Activated T-helper 1 cell treated with Interleukin-2 at 50 U/mL for 16 hours (primary cell): ENCODE measurements around the gene TBC1D20.
"Not testable (repeated sequence)": the region's sequence is repeated elsewhere in the genome, so short reads cannot be mapped to it uniquely, and the experiment has no call there.

Experiments
- DNase-seq: peaks from one replicate; pipeline ENCODE4 v3.0.0-alpha.2; 2020; ENCODE audit warnings: low read depth

Gene TBC1D20

DNA sequence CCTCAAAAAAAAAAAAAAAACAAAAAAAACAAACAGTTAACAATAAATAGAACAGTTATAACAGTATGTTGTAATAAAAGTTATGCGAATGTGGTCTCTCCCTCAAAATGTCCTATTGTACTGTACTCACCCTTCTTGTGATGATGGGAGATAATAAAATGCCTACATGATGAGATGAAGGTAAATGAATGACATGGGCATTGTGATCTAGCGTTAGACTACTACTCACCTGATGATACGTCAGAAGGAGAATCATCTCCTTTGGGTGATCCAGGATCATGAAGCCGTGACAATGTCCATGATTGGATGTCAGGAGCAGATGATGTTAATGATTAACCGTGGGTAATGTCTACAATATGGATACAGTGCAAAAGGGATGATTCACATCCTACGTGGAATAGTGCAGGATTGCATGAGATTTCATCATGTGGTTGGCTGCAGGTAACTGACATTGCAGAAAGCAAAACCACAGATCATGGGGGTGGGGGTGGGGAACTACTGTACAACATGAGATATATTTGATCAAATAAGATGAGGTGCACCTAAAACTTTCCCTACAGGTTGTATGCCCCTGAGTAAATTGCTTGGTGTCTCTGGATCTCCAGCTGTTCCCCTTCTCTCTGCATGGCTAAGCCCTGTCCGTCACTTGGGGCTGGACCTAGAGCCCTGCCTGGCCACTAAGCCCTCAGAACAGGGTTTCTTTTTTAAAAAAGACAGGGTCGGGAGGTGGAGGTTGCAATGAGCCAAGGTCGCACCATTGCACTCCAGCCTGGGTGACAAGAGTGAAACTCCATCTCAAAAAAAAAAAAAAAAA lies 60.4 kb downstream of the TBC1D20 start:
- DNase-seq = no peak

DNA sequence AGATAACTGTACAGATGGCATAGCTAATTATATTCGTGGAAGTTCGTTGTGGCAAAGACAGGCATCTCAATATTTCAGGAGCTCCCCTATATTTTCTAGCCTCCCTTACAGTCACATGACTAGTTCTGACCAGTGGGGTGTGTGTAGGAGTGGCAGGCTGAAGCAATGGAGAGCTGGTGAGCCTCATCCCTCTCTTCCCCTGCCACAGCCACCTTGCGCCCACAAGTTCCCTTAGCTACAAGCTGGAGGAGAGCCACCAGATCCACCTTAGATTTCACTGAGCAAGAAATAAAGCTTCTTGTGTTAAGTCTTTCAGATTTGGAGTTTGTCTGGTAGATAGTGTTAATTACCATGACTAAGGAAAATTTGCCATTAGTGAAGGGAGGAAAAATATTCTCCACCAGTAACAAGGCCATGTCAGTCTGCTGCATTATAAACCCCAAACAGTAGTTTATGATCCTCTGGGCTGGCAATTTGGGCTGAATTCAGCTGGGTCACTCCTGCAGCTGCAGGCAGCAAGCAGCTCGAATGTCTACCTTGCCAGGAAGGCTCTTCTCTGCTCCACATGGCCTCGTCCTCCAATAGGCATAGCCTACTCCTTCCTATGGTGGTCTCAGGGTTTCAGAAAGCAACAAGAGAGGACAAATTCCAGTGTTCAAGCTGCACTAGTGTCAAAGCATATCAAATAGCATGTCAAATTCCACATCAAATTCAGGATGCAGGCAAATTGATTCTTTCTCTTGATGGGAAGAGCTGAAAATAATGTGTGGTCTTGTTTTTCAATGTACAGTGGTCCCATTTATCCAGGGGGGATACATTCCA lies 61.7 kb downstream of the TBC1D20 start:
- no peak for DNase-seq

DNA sequence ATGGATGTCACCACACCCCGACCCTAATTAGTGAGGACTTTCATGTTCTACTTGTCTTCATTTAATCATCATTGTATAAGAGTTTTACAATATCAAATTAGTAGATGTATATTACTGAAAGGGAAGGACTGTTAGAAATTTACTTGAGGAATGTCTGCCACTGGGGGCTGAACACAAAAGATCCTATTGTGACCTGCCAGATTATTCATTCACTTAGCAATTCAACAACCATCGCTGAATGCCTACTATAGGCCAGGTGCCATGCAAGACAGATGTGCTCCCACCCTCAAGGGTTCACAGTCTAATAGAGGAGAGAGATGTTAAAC lies 62.2 kb downstream of the TBC1D20 start:
- no peak for DNase-seq

DNA sequence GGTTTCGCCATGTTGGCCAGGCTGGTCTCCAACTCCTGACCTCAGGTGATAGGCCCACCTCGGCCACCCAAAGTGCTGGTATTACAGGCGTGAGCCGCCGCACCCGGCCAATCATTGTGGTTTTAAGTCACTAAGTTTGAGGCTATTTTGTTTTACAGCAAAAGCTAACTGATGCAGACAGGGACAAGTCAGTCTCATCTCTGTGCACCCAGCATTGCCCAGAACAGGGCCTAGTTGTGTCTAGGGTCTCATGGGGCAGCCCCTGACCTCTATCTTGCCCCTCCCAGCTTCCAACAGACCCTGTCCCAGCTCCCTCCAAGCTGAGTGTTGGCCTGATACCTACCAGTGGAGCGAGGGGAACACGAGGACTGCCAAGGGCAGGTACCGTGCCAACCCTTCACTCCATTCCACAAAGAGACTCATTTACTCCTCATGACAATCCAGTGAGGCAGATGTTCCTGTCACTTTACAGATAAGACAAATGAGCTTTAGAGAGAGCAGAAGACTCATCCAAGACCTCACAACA lies 63.1 kb downstream of the TBC1D20 start:
- no peak for DNase-seq

DNA sequence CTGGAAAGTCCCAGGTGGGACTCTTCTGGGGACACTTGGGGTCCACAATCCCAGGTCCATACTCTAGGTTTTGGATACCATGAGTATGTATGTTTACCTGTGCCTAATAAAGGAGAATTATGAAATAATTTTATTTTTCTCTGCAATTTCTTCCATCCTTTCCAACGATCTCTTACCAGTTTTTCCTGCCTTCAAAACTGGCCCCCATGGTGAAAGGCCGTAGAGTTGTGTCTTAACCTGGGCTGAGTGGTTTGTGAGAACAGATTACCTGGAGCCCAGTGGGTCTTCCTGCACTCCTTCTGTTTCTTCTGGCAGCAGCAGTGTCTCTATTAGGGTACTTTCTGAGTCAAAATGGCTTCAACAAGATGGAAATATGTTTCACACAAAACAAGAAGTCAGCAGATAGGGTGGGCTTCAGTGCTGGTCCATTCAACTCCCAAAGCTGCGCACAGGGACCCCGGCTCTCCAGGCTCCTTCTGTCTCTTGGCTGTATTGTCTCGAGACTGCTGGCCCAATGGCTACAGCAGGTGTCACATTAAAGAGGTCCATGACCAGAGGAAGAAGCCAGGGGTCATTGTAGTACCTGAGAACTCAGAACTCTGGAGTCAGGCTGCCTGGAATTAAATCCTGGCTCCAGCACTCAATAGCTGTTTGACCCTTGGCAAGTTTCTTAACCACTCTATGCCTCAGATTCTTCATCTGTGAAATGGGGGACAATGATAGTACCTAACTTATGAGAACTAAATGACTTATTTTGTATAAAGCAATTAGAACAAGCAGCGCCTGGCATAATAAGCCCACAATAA lies 64.7 kb downstream of the TBC1D20 start:
- no peak for DNase-seq

DNA sequence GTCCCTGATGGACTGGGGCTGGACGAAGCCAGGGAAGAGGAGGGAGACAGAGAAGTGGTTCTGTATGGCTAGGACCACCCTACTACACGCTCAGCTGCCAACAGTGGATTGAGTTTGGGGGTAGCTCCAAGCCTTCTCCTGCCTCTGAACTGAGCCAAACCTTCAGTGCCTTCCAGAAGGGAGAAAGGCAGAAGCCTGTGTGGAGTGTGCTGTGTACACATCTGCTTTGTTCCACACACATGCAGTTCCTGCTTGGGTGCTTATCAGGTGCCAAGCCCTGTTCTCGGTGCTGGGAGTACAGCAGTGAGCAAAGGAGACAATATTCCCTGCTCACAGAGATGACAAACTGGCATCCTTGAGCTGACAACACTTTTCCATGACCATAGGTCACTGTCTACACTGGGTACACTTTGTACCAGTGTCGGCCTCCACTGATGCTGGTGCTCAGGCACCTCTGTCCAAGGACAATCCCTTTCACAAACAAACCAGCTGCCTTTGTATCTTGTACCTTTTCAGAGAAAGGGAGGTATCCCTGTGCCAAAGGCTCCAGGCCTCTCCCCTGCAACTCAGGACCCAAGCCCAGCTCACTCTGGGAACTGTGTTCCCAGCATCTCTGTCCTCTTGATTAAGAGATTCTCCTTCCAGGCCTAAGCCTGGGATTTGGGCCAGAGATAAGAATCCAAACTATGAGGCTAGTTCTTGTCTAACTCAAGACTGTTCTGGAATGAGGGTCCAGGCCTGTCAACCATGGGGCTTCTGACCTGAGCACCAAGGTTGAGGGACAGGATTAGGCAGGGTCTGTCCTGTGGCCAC lies 65.5 kb downstream of the TBC1D20 start:
- DNase-seq = no peak

DNA sequence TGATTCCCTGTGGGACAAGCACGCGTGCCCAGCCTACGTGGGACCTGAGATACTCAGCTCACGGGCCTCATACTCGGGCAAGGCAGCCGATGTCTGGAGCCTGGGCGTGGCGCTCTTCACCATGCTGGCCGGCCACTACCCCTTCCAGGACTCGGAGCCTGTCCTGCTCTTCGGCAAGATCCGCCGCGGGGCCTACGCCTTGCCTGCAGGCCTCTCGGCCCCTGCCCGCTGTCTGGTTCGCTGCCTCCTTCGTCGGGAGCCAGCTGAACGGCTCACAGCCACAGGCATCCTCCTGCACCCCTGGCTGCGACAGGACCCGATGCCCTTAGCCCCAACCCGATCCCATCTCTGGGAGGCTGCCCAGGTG lies 66.1 kb downstream of the TBC1D20 start:
- DNase-seq = no peak

DNA sequence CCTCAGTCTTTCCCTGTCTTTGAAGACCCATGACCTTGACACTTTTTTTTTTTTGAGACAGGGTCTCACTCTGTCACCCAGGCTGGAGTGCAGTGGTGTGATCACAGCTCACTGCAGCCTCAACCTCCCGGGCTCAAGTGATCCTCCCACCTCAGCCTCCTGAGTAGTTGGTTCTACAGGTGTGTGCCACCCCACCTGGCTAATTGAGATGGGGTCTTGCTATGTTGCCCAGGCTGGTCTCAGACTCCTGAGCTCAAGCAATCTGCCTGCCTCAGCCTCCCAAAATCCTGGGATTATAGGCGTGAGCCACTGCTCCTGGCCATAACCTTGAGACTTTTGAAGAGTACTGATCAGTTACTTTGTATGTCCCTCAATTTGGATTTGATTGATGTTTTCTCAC lies 69.0 kb downstream of the TBC1D20 start:
- DNase-seq = not testable (repeated sequence)

DNA sequence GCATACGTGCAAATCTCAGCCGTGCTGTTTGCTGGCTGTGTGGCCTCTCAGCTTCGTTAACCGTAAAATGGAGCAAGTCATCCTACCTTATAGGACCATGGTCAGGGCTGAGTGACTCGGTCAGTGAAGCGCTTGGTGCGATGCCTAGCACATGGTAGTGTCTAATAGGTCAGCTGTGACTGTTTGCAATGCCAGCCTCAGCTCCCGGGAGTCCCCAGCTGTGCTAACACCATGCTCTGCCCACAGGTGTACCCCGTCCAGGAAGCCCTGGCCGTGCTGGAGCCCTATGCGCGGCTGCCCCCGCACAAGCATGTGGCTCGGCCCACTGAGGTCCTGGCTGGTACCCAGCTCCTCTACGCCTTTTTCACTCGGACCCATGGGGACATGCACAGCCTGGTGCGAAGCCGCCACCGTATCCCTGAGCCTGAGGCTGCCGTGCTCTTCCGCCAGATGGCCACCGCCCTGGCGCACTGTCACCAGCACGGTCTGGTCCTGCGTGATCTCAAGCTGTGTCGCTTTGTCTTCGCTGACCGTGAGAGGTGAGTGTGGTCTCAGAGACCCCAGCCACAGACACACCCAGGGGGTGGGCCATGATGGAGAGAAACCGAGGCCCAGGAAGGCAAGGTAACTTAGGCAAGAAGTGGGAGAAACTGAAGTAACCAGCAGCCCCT lies 71.2 kb downstream of the TBC1D20 start:
- DNase-seq = no peak

DNA sequence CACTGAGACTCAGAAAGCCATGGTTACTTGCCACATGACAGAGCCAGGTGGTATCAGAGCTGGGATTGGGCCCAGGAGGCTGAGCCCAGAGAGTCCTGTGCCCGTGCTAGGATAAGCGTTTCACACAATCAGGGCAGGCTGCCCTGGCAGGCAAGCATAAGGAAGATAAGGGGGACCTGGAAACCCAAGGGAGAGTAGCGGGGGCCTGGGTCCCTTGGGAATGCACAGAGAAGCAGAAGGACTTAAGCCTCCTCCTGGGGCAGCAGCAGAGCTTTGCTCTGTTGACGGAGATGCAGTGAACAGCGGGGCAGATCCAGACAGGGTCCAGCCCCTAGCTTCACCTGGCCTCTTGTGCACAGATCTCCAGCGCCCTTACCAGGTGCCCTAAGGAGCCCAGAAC lies 73.1 kb downstream of the TBC1D20 start:
- DNase-seq = no peak

DNA sequence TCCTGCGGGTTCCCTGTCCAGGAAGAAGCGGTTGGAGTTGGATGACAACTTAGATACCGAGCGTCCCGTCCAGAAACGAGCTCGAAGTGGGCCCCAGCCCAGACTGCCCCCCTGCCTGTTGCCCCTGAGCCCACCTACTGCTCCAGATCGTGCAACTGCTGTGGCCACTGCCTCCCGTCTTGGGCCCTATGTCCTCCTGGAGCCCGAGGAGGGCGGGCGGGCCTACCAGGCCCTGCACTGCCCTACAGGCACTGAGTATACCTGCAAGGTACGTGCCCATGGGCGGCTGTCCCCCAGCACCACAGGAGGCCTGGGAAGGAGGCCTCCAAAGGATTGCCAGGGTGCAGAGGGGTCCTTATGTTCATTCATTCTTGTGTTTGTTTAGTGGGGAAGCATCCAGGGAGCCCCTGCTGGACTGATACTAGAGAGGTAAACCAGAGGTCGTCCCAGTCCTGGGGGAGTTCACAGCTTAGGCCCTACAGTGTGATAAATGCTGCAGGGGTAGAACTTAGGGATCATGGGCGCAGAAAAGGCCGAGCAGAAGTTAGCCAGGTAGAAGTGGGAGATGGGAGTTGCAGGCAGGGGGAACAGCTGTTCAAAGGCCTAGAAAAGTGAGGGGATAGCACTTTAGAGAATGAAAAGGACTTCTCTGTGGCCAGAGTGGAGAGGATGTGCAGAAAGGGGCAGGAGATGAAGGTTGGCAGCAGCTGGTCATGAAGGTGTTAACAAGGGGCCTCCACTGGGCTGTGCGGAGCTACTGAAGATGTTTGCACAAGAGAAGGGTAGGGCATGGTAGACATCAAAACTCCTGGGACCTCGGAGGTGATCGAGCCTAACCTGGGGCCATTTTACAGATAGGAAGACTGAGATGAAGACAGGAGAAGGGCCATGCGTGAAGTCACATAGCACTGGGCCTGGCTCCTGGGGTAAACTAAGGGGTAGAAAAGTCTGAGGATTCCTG lies 74.0 kb downstream of the TBC1D20 start:
- DNase-seq = no peak

DNA sequence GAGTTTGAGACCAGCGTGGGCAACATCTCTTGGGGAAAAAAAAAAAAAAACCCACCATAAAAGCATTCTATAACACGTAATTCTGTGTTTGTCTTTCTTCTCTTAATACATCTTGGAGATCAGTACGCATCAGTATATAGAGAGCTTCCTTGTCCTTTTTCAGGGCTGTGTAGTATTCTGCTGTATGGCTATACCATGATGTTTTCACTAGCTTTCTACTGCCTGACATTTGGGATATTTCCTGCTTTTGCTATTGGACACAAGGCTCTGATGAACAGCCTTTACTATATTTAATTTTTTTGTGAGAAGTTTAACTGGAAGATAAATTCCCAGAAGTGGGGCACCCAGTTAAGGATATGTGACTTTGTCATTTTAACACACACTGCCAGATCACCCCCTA lies 74.8 kb downstream of the TBC1D20 start:
- no peak for DNase-seq

DNA sequence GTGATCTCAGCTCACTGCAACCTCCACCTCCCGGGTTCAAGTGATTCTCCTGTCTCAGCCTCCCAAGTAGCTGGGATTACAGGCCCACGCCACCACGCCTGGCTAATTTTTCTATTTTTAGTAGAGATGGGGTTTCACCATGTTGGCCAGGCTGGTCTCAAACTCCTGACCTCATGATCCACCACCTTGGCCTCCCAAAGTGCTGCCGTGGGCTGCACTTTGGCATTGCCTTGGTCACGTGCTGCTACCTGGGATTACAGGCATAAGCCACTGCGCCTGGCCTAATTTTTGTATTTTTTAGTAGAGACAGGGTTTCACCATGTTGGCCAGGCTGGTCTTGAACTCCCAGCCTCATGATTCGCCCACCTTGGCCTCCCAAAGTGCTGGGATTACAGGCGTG lies 75.7 kb downstream of the TBC1D20 start:
- not testable (repeated sequence) for DNase-seq
